ENCODE measurements around the gene SPON2. TPM values are rescaled to one million over a fixed set of nuclear protein-coding genes. Genes with fewer than 3 reads are reported as not detected.

The SPON2 gene
- polyA plus RNA-seq, 4 donors = 12.7 to 61.0 (median 44.3) TPM

DNA sequence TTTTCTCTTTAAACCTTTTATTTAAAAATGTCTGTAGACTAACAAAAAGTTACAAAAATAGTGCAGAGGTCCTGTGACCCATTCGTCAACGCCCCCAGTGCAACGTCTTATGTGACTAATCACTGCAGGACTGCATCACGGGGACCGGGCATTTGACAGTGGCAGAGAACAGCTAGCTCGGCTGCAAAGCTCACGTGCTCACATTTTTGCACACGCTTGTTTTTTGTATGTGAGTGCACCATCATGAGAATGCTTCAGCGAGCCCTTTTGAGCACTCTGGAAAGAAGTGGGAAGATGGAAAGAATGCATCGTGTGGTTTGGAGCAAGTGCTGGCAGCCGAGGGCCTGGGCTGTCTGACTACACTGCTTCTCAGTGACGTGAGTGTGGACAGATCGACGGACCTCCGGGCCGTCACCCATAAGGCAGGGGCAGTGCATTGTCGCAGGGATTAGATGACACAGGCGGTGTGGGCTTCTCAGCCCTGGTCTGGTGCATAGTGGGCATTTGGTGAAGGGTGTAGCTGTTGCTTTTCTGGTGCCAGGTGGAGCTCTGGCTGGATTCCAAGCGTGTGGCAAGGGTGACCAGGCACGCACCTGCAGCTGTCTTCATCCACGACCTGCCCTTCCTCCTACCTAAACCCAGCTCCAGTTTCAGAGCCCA lies 17.7 kb downstream of the SPON2 start:
- no peak overlapping the region for H3K27ac ChIP-seq (ENCODE audit: low read depth in 1 of 3, low read length in 2 of 3)
- WGBS, 3 donors = 32 to 67% (median 47%) methylated on average over 21 of the region's 21 CpGs
- H3K4me1 ChIP-seq (ENCODE audit: control insufficient read depth in 3 of 3, insufficient read depth in 2 of 3, low read depth in 1 of 3, low read length in 2 of 3) = no peaks in the 10 kb centered on the region
- no peak for DNase-seq
- no peak overlapping the region for H3K4me3 ChIP-seq (ENCODE audit: low read depth in 1 of 3, low read length in 3 of 3)
- peaks cover 0 to 13% (median 0%) of the 10 kb centered on the region in 3 donors for H3K27me3 ChIP-seq (ENCODE audit: control insufficient read depth in 3 of 3, insufficient read depth in 3 of 3, low read length in 3 of 3)
- H3K36me3 ChIP-seq (ENCODE audit: control insufficient read depth in 3 of 3, insufficient read depth in 2 of 3, low read depth in 1 of 3, low read length in 3 of 3) = no peaks in the 10 kb centered on the region
- H3K9me3 ChIP-seq (ENCODE audit: control insufficient read depth in 2 of 2, insufficient read depth in 1 of 2, low read depth in 1 of 2, low read length in 1 of 2) = peaks cover 0 to 28% of the 10 kb centered on the region in 2 donors
- no peak for FAIRE-seq

DNA sequence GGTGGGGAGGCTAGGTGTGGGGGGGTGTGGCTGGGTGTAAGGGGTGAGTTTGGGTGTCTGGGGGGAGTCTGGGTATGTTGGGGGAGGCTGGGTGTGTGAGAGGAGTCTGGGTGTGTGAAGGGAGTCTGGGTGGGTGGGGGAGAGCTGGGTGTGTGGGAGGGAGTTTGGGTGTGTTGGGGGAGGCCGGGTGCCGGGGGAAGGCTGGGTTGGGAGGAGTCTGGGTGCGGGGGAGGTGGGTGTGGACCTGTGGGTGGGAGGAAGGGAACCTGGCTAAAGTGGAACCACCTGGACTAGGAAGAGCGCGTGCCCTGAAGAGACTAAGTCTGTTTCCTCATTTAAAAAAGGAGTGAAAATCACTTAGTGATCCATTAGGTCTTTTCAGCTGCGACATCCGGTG lies 18.3 kb downstream of the SPON2 start:
- Histone ChIP-seq H3K4me3 (ENCODE audit: low read depth in 1 of 3, low read length in 3 of 3) (no peak overlapping the region), H3K4me1 (ENCODE audit: control insufficient read depth in 3 of 3, insufficient read depth in 2 of 3, low read depth in 1 of 3, low read length in 2 of 3) (no peaks in the 10 kb centered on the region), H3K27me3 (ENCODE audit: control insufficient read depth in 3 of 3, insufficient read depth in 3 of 3, low read length in 3 of 3) (peaks cover 0 to 13% (median 0%) of the 10 kb centered on the region in 3 donors), H3K36me3 (ENCODE audit: control insufficient read depth in 3 of 3, insufficient read depth in 2 of 3, low read depth in 1 of 3, low read length in 3 of 3) (no peaks in the 10 kb centered on the region), H3K27ac (ENCODE audit: low read depth in 1 of 3, low read length in 2 of 3) (no peak overlapping the region), H3K9me3 (ENCODE audit: control insufficient read depth in 2 of 2, insufficient read depth in 1 of 2, low read depth in 1 of 2, low read length in 1 of 2) (peaks cover 0 to 28% of the 10 kb centered on the region in 2 donors)
- no peak for DNase-seq
- WGBS, 3 donors = 48 to 69% (median 49%) methylated on average over 7 of the region's 7 CpGs
- FAIRE-seq = no peak

GRCh38 chr4:1153567-1154090 lies 18.8 kb downstream of the SPON2 start:
- DNase-seq = no peak
- no peak overlapping the region for H3K4me3 ChIP-seq (ENCODE audit: low read depth in 1 of 3, low read length in 3 of 3)
- H3K27me3 ChIP-seq (ENCODE audit: control insufficient read depth in 3 of 3, insufficient read depth in 3 of 3, low read length in 3 of 3) = peaks cover 0 to 13% (median 0%) of the 10 kb centered on the region in 3 donors
- WGBS, 3 donors = 69 to 78% (median 72%) methylated on average over 11 of the region's 11 CpGs
- no peak overlapping the region for H3K27ac ChIP-seq (ENCODE audit: low read depth in 1 of 3, low read length in 2 of 3)
- no peaks in the 10 kb centered on the region for H3K4me1 ChIP-seq (ENCODE audit: control insufficient read depth in 3 of 3, insufficient read depth in 2 of 3, low read depth in 1 of 3, low read length in 2 of 3)
- no peaks in the 10 kb centered on the region for H3K36me3 ChIP-seq (ENCODE audit: control insufficient read depth in 3 of 3, insufficient read depth in 2 of 3, low read depth in 1 of 3, low read length in 3 of 3)
- FAIRE-seq = no peak
- peaks cover 0 to 25% of the 10 kb centered on the region in 2 donors for H3K9me3 ChIP-seq (ENCODE audit: control insufficient read depth in 2 of 2, insufficient read depth in 1 of 2, low read depth in 1 of 2, low read length in 1 of 2)

DNA sequence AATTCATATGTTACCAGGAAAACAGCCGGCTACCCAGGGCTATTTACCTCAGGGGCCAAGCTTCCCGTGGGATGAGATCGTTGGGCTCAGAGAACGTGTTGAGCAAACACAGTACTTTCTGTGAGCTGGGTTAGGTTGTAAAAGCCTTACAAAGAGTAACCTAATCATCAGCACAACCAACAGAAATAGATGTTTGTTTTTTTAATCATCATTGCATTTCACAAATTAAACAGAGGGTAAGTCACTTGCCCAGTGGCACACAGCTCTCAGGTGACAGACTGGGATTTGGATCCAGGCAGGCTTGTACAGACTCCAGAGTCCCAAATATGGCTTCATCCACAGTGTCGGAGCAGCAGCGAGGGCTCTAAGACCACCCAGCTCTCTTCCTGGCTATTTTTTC lies 20.1 kb downstream of the SPON2 start:
- no peak for DNase-seq
- WGBS, 3 donors = 56 to 65% (median 57%) methylated on average over 6 of the region's 6 CpGs
- Histone ChIP-seq H3K27me3 (ENCODE audit: control insufficient read depth in 3 of 3, insufficient read depth in 3 of 3, low read length in 3 of 3) (peaks cover 0 to 13% (median 0%) of the 10 kb centered on the region in 3 donors), H3K4me1 (ENCODE audit: control insufficient read depth in 3 of 3, insufficient read depth in 2 of 3, low read depth in 1 of 3, low read length in 2 of 3) (no peaks in the 10 kb centered on the region), H3K4me3 (ENCODE audit: low read depth in 1 of 3, low read length in 3 of 3) (no peak overlapping the region), H3K9me3 (ENCODE audit: control insufficient read depth in 2 of 2, insufficient read depth in 1 of 2, low read depth in 1 of 2, low read length in 1 of 2) (peaks cover 0 to 13% of the 10 kb centered on the region in 2 donors), H3K36me3 (ENCODE audit: control insufficient read depth in 3 of 3, insufficient read depth in 2 of 3, low read depth in 1 of 3, low read length in 3 of 3) (no peaks in the 10 kb centered on the region), H3K27ac (ENCODE audit: low read depth in 1 of 3, low read length in 2 of 3) (no peak overlapping the region)
- no peak for FAIRE-seq

DNA sequence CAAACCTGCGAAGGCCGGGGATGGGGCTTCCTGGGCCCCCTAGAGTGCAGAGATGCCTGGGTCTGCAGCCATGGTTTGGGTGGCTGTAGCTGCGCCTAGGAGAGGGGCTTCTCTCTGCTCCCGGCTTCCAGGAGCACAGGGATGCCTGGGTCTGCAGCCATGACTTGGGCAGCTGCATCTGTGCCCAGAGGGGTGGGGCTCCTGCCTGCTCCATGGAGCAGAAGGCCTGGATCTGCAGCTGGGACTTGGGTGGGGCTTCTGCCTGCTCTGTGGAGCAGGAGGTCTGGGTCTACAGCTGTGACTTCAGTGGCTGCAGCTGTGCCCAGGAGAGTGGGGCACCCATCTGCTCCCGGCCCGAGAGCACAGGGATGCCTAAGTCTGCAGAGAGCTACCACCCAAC lies 20.8 kb downstream of the SPON2 start:
- Histone ChIP-seq H3K36me3 (ENCODE audit: control insufficient read depth in 3 of 3, insufficient read depth in 2 of 3, low read depth in 1 of 3, low read length in 3 of 3) (no peaks in the 10 kb centered on the region), H3K9me3 (ENCODE audit: control insufficient read depth in 2 of 2, insufficient read depth in 1 of 2, low read depth in 1 of 2, low read length in 1 of 2) (peaks cover 0 to 11% of the 10 kb centered on the region in 2 donors), H3K4me1 (ENCODE audit: control insufficient read depth in 3 of 3, insufficient read depth in 2 of 3, low read depth in 1 of 3, low read length in 2 of 3) (no peaks in the 10 kb centered on the region), H3K4me3 (ENCODE audit: low read depth in 1 of 3, low read length in 3 of 3) (no peak overlapping the region), H3K27ac (ENCODE audit: low read depth in 1 of 3, low read length in 2 of 3) (no peak overlapping the region), H3K27me3 (ENCODE audit: control insufficient read depth in 3 of 3, insufficient read depth in 3 of 3, low read length in 3 of 3) (peaks cover 0 to 12% (median 0%) of the 10 kb centered on the region in 3 donors)
- DNase-seq (no peak), FAIRE-seq (no peak)
- 89 to 93% (median 92%) methylated on average over 6 of the region's 6 CpGs for WGBS, 3 donors

- Histone ChIP-seq H3K4me1 (ENCODE audit: control insufficient read depth in 3 of 3, insufficient read depth in 2 of 3, low read depth in 1 of 3, low read length in 2 of 3) (no peaks in the 10 kb centered on the region), H3K9me3 (ENCODE audit: control insufficient read depth in 2 of 2, insufficient read depth in 1 of 2, low read depth in 1 of 2, low read length in 1 of 2) (peaks cover 0 to 11% of the 10 kb centered on the region in 2 donors), H3K27ac (ENCODE audit: low read depth in 1 of 3, low read length in 2 of 3) (no peak overlapping the region), H3K4me3 (ENCODE audit: low read depth in 1 of 3, low read length in 3 of 3) (no peak overlapping the region), H3K36me3 (ENCODE audit: control insufficient read depth in 3 of 3, insufficient read depth in 2 of 3, low read depth in 1 of 3, low read length in 3 of 3) (no peaks in the 10 kb centered on the region), H3K27me3 (ENCODE audit: control insufficient read depth in 3 of 3, insufficient read depth in 3 of 3, low read length in 3 of 3) (peaks cover 0 to 6% (median 0%) of the 10 kb centered on the region in 3 donors)
- 76 to 97% (median 83%) methylated on average over 3 of the region's 3 CpGs for WGBS, 3 donors
- no peak for FAIRE-seq
- no peak for DNase-seq
These were observed 21.5 kb downstream of the SPON2 start for GRCh38 chr4:1150875-1151274.

DNA sequence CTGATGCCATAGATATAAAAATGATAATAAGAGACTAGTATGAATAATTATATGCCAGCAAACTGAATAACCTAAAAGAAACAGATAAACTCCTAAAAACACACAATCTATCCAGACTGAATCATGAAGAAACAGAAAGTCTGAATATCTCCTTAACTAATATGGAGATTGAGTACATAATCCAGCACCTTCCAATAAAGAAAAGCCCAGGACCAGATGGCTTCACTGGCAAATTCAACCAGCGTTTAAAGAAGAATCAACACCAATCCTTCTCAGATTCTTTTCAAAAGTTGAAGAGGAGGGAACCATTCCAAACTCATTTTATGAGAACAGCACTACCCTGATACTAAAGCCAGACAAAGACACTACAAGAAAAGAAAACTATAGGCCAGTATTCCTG lies 32.5 kb downstream of the SPON2 start:
- H3K27me3 ChIP-seq (ENCODE audit: control insufficient read depth in 3 of 3, insufficient read depth in 3 of 3, low read length in 3 of 3) = peaks cover 0 to 7% (median 0%) of the 10 kb centered on the region in 3 donors
- DNase-seq (no peak), FAIRE-seq (no peak)
- no peak overlapping the region for H3K4me3 ChIP-seq (ENCODE audit: low read depth in 1 of 3, low read length in 3 of 3)
- peaks cover 0 to 3% (median 0%) of the 10 kb centered on the region in 3 donors for H3K4me1 ChIP-seq (ENCODE audit: control insufficient read depth in 3 of 3, insufficient read depth in 2 of 3, low read depth in 1 of 3, low read length in 2 of 3)
- peaks cover 0 to 3% of the 10 kb centered on the region in 2 donors for H3K9me3 ChIP-seq (ENCODE audit: control insufficient read depth in 2 of 2, insufficient read depth in 1 of 2, low read depth in 1 of 2, low read length in 1 of 2)
- WGBS, 3 donors = 83 to 93% (median 88%) methylated on average over 1 of the region's 1 CpG
- no peaks in the 10 kb centered on the region for H3K36me3 ChIP-seq (ENCODE audit: control insufficient read depth in 3 of 3, insufficient read depth in 2 of 3, low read depth in 1 of 3, low read length in 3 of 3)
- H3K27ac ChIP-seq (ENCODE audit: low read depth in 1 of 3, low read length in 2 of 3) = no peak overlapping the region

DNA sequence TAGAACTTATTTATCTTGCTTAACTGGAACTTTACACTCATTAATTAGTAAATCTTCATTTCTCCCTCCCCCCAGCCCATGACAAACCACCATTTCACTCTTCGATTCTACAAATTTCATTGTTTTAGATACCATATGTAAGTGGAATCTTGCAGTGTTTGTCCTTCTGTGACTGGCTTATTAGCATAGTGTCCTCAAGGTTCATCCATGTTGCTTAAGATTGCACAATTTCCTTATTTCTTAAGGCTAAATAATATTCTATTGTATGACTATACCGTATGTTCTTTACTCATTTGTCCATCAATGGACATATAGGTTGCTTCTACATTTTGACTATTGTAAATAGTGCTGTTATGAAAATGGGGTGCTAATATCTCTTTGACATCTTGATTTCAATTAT lies 34.5 kb downstream of the SPON2 start:
- no peaks in the 10 kb centered on the region for H3K9me3 ChIP-seq (ENCODE audit: control insufficient read depth in 2 of 2, insufficient read depth in 1 of 2, low read depth in 1 of 2, low read length in 1 of 2)
- no peak overlapping the region for H3K27ac ChIP-seq (ENCODE audit: low read depth in 1 of 3, low read length in 2 of 3)
- peaks cover 0 to 3% (median 0%) of the 10 kb centered on the region in 3 donors for H3K4me1 ChIP-seq (ENCODE audit: control insufficient read depth in 3 of 3, insufficient read depth in 2 of 3, low read depth in 1 of 3, low read length in 2 of 3)
- H3K27me3 ChIP-seq (ENCODE audit: control insufficient read depth in 3 of 3, insufficient read depth in 3 of 3, low read length in 3 of 3) = peaks cover 0 to 4% (median 0%) of the 10 kb centered on the region in 3 donors
- no peaks in the 10 kb centered on the region for H3K36me3 ChIP-seq (ENCODE audit: control insufficient read depth in 3 of 3, insufficient read depth in 2 of 3, low read depth in 1 of 3, low read length in 3 of 3)
- FAIRE-seq = no peak
- peak in 1 of 2 donors; percentile 20 for DNase-seq
- H3K4me3 ChIP-seq (ENCODE audit: low read depth in 1 of 3, low read length in 3 of 3) = no peak overlapping the region
- WGBS, 3 donors = 80 to 87% (median 80%) methylated on average over 2 of the region's 2 CpGs

All from small intestine (tissue), 7 donors.